HG03521 (cell line): ENCODE results near the gene ZNF772.

Experiments used
- ATAC-seq: cut with Tn5 transposase; IDR thresholded peaks from one replicate; pipeline ENCODE4 v1.9.1; 2021; ENCODE audit warnings: mild to moderate bottlenecking, moderate library complexity; ENCODE audit not compliant: unreplicated experiment

The ZNF772 gene

GRCh38 chr19:57436417-57436816 is 40.9 kb downstream of the ZNF772 start:
- ATAC-seq = no peak

GRCh38 chr19:57435062-57435978 is 42.0 kb downstream of the ZNF772 start, which contains the start of gene ZNF749:
Gene ZNF749, plus strand, starts transcription at chr19:57435325. Its CDS starts 254 bp downstream, at chr19:57435579.
- ATAC-seq = peak; percentile 93

GRCh38 chr19:57434386-57435061 is 42.8 kb downstream of the ZNF772 start:
- no peak for ATAC-seq

- no peak for ATAC-seq
Observed at GRCh38 chr19:57421037-57421436, 56.3 kb downstream of the ZNF772 start.

- ATAC-seq = no peak
Observed at GRCh38 chr19:57419439-57419838, 57.9 kb downstream of the ZNF772 start.
